ENCODE results near the gene PPP1R36. TPM values are rescaled to one million over a fixed set of nuclear protein-coding genes. Genes with fewer than 3 reads are reported as not detected.
A peak's percentile ranks its signal among the peaks of the same experiment; 100 is the strongest.
"Not testable (repeated sequence)": the region's sequence is repeated elsewhere in the genome, so short reads cannot be mapped to it uniquely, and the experiment has no call there.

PPP1R36 gene
- total and polyA plus RNA-seq, 2 of the 4 experiments (the other 2 are of a cell fraction): 0.15 to 0.54 TPM

DNA sequence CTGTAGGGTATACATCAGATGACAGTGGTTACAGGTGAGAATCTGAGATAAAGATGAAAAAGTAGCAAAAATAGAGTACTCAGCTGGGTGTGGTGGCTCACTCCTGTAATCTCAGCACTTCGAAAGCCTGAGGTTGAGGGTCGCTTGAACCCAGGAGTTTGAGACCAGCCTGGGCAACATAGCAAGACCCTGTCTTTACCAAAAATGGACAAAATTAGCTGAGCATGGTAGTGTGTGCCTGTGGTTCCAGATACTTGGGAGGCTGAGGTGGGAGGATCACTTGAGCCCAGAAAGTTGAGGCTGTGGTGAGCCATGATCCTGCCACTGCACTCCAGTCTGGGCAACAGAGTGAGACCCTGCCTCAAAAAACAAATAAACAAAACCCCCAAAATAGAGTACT lies 8.5 kb downstream of the PPP1R36 start:
- H4K8ac ChIP-seq (ENCODE audit: low read depth in 2 of 2, low read length in 2 of 2); H3K9ac ChIP-seq (ENCODE audit: low read depth, low read length); ATAC-seq (ENCODE audit: low read depth); H3K14ac ChIP-seq (replicated peaks; ENCODE audit: low read depth, low read length); H3K36me3 ChIP-seq (ENCODE audit: control insufficient read depth, insufficient read depth, low read length); H4K5ac ChIP-seq (ENCODE audit: low read depth, low read length); H2AFZ ChIP-seq (replicated peaks; ENCODE audit: low read length, poor library complexity); H3K23ac ChIP-seq (ENCODE audit: low read depth, low read length); H2BK20ac ChIP-seq (ENCODE audit: low read depth, low read length); dilution Hi-C loops (cut with HindIII; ENCODE audit: low sequenced_read_pairs, unreplicated experiment); POLR2A ChIA-PET (ENCODE audit: unreplicated experiment); H3K9me1 ChIP-seq (ENCODE audit: insufficient read depth, low read length); H4K20me1 ChIP-seq (ENCODE audit: insufficient read depth, low read length); H4K91ac ChIP-seq (ENCODE audit: insufficient read depth, low read depth, low read length); H2AK9ac ChIP-seq (replicated peaks; ENCODE audit: low read depth, low read length, poor library complexity); H3K4me1 ChIP-seq (ENCODE audit: control insufficient read depth, insufficient read depth, low read length); intact Hi-C loops (cut with micrococcal nuclease); H3K56ac ChIP-seq (ENCODE audit: extremely low read depth, insufficient read depth, low read length); H2AK5ac ChIP-seq (ENCODE audit: low read depth, low read length); H2BK15ac ChIP-seq (ENCODE audit: low read depth, low read length); H3K9me3 ChIP-seq (ENCODE audit: control insufficient read depth, insufficient read depth, low read length); H3K4me3 ChIP-seq (ENCODE audit: insufficient read depth, low read depth, low read length); H3K4ac ChIP-seq (ENCODE audit: low read depth, low read length); H3K79me1 ChIP-seq (ENCODE audit: low read depth in 1 of 2, low read length in 2 of 2); H3K4me2 ChIP-seq (ENCODE audit: low read depth, low read length); H2BK5ac ChIP-seq (ENCODE audit: low read depth, low read length, poor library complexity, severe bottlenecking); H3K18ac ChIP-seq (ENCODE audit: low read depth, low read length); H3K27me3 ChIP-seq (ENCODE audit: control insufficient read depth, insufficient read depth, low read length); DNase-seq; BruUV-seq (replicated peaks); in situ Hi-C loops (cut with MboI; ENCODE audit: low sequenced_read_pairs); H3K27ac ChIP-seq (ENCODE audit: insufficient read depth, low read length): not testable (repeated sequence)
- H2BK120ac ChIP-seq (ENCODE audit: low read depth, low read length): peak overlapping the region; percentile 25; the same call in 1 of the 2 replicates
- WGBS, 2 experiments (ENCODE audit: extremely low coverage in 2 of 2, insufficient read length in 1 of 2): 83% methylated on average over 1 of the region's 2 CpGs; no CpG with 5 or more reads in 1 of the 2 experiments
- CTCF ChIA-PET: interaction anchor here (0.8 kb wide), 1 partner anchor 11 kb away, joined by 3 read pairs; no protein-coding TSS in a partner anchor
